Activated B cell treated with CpG ODN at 0.5 μM for 24 hours (primary cell): ENCODE data around the gene HNRNPM. TPM values are rescaled to one million over a fixed set of nuclear protein-coding genes. Genes with fewer than 3 reads are reported as not detected.

ENCODE experiments used
- ATAC-seq: fragments of 200-7000 bp; cut with Tn5 transposase; one replicate; pipeline ENCODE4 v1.10.0; 2021; ENCODE audit warnings: low read depth, mild to moderate bottlenecking, moderate library complexity
- CTCF ChIA-PET: fragments of 350-600 bp; sonication (Branson Sonifier 250); formaldehyde crosslinking; loops from one replicate; lab custom pipeline; 2021; ENCODE audit warnings: antibody characterized with exemption; lab: Charles Lee
- POLR2A ChIA-PET: fragments of 350-600 bp; sonication (Branson Sonifier 250); formaldehyde crosslinking; loops from one replicate; lab custom pipeline; 2021; ENCODE audit warnings: antibody characterized with exemption; lab: Charles Lee
- DNase-seq: peaks from one replicate; pipeline ENCODE4 v3.0.0; 2022
- H3K27ac Mint-ChIP-seq: one replicate; pipeline ENCODE4 v1.8.0; 2020; ENCODE audit warnings: mixed read lengths
- H3K27me3 Mint-ChIP-seq: one replicate; pipeline ENCODE4 v1.8.0; 2021; ENCODE audit warnings: mixed read lengths
- H3K36me3 Mint-ChIP-seq: one replicate; pipeline ENCODE4 v1.8.0; 2021; ENCODE audit warnings: low read depth, mixed read lengths
- H3K4me1 Mint-ChIP-seq: one replicate; pipeline ENCODE4 v1.8.0; 2021; ENCODE audit warnings: mixed read lengths
- H3K4me3 Mint-ChIP-seq: one replicate; pipeline ENCODE4 v1.8.0; 2020; ENCODE audit warnings: mild to moderate bottlenecking, mixed read lengths
- H3K9me3 Mint-ChIP-seq: one replicate; pipeline ENCODE4 v1.8.0; 2020; ENCODE audit warnings: mixed read lengths
- intact Hi-C: fragments of 100-400 bp; cut with micrococcal nuclease; formaldehyde crosslinking; loops from one replicate; pipeline ENCODE4 v1.15.1; 2024
- total RNA-seq: library from RNA; stranded (reverse); gene quantifications from 2 replicates; pipeline ENCODE4 v1.2.3, GENCODE V29; 2022
- TF ChIP-seq, protein P1 (sequence below): fragments of 200-600 bp; IDR thresholded peaks from one replicate; pipeline ENCODE4 v1.8.0; 2022; ENCODE audit warnings: antibody characterized with exemption, mild to moderate bottlenecking

The HNRNPM gene
- total RNA-seq, 1 donor from 2014 or later: 282 TPM

GRCh38 chr19:8397746-8398310 lies 46.9 kb upstream of the HNRNPM start:
- H3K27ac Mint-ChIP-seq: no peak overlapping the region
- ChIA-PET CTCF (interaction anchor here (1.1 kb wide), 1 partner anchor 49 kb away, joined by 3 read pairs; no protein-coding TSS in a partner anchor), POLR2A (no interaction called here)
- TF ChIP-seq, protein P1, sequence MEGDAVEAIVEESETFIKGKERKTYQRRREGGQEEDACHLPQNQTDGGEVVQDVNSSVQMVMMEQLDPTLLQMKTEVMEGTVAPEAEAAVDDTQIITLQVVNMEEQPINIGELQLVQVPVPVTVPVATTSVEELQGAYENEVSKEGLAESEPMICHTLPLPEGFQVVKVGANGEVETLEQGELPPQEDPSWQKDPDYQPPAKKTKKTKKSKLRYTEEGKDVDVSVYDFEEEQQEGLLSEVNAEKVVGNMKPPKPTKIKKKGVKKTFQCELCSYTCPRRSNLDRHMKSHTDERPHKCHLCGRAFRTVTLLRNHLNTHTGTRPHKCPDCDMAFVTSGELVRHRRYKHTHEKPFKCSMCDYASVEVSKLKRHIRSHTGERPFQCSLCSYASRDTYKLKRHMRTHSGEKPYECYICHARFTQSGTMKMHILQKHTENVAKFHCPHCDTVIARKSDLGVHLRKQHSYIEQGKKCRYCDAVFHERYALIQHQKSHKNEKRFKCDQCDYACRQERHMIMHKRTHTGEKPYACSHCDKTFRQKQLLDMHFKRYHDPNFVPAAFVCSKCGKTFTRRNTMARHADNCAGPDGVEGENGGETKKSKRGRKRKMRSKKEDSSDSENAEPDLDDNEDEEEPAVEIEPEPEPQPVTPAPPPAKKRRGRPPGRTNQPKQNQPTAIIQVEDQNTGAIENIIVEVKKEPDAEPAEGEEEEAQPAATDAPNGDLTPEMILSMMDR: no peak
- DNase-seq (no peak), ATAC-seq (no peak)
- peaks cover 48% of the 10 kb centered on the region for H3K36me3 Mint-ChIP-seq
- intact Hi-C loops: loop anchor here (10.0 kb wide), 1 partner anchor 133 kb away; no protein-coding TSS in a partner anchor
- H3K4me3 Mint-ChIP-seq: no peak overlapping the region
- H3K4me1 Mint-ChIP-seq: peaks cover 19% of the 10 kb centered on the region
- no peaks in the 10 kb centered on the region for H3K27me3 Mint-ChIP-seq
- H3K9me3 Mint-ChIP-seq: no peaks in the 10 kb centered on the region

DNA sequence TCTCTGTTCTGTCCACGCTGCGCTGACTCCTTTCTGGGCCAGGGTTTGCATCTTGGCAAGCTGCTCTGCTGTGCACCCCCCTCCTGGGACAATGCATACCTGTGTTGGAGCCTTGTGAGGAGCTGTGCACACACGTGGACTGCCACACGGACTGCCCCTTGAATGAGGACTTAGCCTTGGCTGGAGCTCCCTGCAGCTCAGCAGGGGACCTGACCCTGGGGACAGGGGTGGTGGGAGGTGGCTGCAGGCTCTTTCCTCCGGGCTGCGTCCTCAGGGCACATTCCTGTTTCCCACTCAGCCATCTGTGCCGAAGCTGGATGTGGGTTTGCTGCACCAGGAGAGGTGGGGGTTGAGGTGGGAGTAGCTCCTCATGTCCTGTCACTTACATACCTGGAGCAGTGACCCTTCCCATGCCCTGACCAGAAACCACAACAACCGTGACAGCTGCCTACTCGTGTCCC lies 46.4 kb upstream of the HNRNPM start:
- POLR2A ChIA-PET: no interaction called here
- no peak overlapping the region for H3K27ac Mint-ChIP-seq
- H3K9me3 Mint-ChIP-seq: no peaks in the 10 kb centered on the region

DNA sequence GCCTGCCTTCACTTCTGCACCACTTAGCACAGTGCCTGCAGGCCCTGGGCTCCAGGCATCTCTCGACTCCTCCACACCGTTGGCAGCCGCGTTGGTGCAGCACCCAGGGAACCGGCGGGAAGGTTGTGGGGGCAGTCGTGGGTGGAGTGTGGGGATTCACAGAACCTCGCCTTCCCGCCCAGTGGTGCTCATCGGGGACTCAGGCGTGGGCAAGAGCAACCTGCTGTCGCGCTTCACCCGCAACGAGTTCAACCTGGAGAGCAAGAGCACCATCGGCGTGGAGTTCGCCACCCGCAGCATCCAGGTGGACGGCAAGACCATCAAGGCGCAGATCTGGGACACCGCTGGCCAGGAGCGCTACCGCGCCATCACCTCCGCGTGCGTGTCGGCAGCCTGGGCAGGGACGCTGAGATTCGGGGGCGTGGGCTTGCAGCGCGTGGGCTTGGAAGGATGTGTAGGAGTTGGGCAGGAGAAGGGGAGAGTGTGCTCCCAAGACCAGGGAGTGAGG lies 45.0 kb upstream of the HNRNPM start:
- POLR2A ChIA-PET: interaction anchor here (0.7 to 0.8 kb wide), 2 partner anchors 9 to 139 kb away, joined by 3 to 5 read pairs; partner anchors contain the start of gene RAB11B
- ATAC-seq (no peak), DNase-seq (no peak)
- TF ChIP-seq, protein P1: no peak
- Mint-ChIP-seq H3K27me3 (no peaks in the 10 kb centered on the region), H3K9me3 (no peaks in the 10 kb centered on the region), H3K4me3 (no peak overlapping the region), H3K27ac (no peak overlapping the region), H3K4me1 (peaks cover 15% of the 10 kb centered on the region), H3K36me3 (peaks cover 58% of the 10 kb centered on the region)
- CTCF ChIA-PET: no interaction called here
- intact Hi-C loops: loop anchor here (10.0 kb wide), 1 partner anchor 135 kb away; no protein-coding TSS in a partner anchor

More for the DNA sequence above, 46.4 kb upstream of the HNRNPM start:
- ATAC-seq (no peak), DNase-seq (no peak)
- intact Hi-C loops: loop anchor here (10.0 kb wide), 1 partner anchor 134 kb away; no protein-coding TSS in a partner anchor
- TF ChIP-seq, protein P1: no peak
- Mint-ChIP-seq H3K4me1 (peaks cover 15% of the 10 kb centered on the region), H3K27me3 (no peaks in the 10 kb centered on the region), H3K36me3 (peaks cover 53% of the 10 kb centered on the region), H3K4me3 (no peak overlapping the region)
- CTCF ChIA-PET: interaction anchor here (1.1 kb wide), 1 partner anchor 50 kb away, joined by 3 read pairs; no protein-coding TSS in a partner anchor

DNA sequence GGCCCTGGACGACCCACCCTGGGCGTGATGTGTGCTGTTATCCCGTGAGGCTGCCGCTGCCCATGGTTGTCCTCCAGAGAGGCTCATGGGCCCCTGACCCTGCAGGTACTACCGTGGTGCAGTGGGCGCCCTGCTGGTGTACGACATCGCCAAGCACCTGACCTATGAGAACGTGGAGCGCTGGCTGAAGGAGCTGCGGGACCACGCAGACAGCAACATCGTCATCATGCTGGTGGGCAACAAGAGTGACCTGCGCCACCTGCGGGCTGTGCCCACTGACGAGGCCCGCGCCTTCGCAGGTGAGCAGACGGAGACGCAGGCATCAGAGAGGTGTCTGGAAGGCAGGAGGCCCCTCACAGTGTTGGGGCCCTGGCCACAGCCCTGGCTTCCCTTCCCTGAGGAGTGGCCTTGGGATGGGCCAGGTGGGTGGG lies 42.8 kb upstream of the HNRNPM start:
- H3K36me3 Mint-ChIP-seq: peaks cover 56% of the 10 kb centered on the region
- DNase-seq (no peak), ATAC-seq (no peak)
- intact Hi-C loops: no loop called here
- ChIA-PET CTCF (no interaction called here), POLR2A (no interaction called here)
- TF ChIP-seq, protein P1: no peak
- no peak overlapping the region for H3K4me3 Mint-ChIP-seq
- H3K9me3 Mint-ChIP-seq: no peaks in the 10 kb centered on the region
- no peaks in the 10 kb centered on the region for H3K27me3 Mint-ChIP-seq
- H3K4me1 Mint-ChIP-seq: peaks cover 7% of the 10 kb centered on the region
- H3K27ac Mint-ChIP-seq: no peak overlapping the region

- ChIA-PET POLR2A (interaction anchor here (0.6 to 0.7 kb wide), 2 partner anchors 129 to 136 kb away, joined by 3 read pairs; no protein-coding TSS in a partner anchor), CTCF (no interaction called here)
- H3K4me1 Mint-ChIP-seq: peaks cover 2% of the 10 kb centered on the region
- intact Hi-C loops: no loop called here
- DNase-seq (no peak), ATAC-seq (no peak)
- H3K27ac Mint-ChIP-seq: no peak overlapping the region
- H3K27me3 Mint-ChIP-seq: no peaks in the 10 kb centered on the region
- peaks cover 51% of the 10 kb centered on the region for H3K36me3 Mint-ChIP-seq
- TF ChIP-seq, protein P1: no peak
- H3K4me3 Mint-ChIP-seq: no peak overlapping the region
- no peaks in the 10 kb centered on the region for H3K9me3 Mint-ChIP-seq
These were observed 41.5 kb upstream of the HNRNPM start for GRCh38 chr19:8403098-8403819.
